DMS153 (cell line): Measurements from ENCODE around the gene PLA2G2F.

Experiments used
- DNase-seq: peaks from one replicate; lab custom pipeline; 2025; lab: John Stamatoyannopoulos, UW

PLA2G2F gene

GRCh38 chr1:20189664-20190063, 50.5 kb downstream of the PLA2G2F start:
- DNase-seq, result no peak

DNA sequence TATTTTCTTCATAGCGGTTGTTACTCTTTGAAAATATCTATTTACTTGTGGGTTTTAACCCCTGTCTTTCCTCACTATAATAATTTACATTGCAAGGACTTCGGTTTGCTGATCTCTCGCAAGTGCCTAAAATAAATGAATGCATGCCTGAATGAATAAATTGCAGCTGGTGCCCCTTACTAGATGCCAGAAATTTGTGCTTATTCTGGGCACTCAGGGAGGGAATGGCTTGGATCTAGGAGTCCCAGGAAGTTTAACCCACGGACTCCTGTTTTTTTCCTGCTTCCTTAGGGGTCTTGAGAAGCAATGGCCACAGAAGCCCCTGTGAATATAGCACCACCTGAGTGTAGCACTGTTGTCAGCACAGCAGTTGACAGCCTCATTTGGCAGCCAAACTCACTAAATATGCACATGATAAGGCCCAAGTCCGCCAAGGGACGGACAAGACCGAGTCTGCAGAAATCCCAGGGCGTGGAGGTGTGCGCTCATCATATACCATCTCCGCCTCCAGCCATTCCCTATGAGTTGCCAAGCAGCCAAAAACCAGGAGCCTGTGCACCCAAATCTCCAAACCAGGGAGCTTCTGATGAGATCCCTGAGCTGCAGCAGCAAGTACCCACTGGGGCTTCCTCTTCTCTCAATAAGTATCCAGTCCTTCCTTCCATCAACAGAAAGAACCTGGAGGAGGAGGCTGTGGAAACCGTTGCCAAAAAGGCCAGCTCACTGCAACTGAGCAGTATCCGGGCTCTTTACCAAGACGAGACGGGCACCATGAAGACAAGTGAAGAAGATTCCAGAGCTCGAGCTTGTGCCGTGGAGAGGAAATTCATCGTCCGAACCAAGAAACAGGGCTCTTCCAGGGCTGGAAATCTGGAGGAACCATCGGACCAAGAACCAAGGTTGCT, 51.4 kb downstream of the PLA2G2F start:
- no peak for DNase-seq

DNA sequence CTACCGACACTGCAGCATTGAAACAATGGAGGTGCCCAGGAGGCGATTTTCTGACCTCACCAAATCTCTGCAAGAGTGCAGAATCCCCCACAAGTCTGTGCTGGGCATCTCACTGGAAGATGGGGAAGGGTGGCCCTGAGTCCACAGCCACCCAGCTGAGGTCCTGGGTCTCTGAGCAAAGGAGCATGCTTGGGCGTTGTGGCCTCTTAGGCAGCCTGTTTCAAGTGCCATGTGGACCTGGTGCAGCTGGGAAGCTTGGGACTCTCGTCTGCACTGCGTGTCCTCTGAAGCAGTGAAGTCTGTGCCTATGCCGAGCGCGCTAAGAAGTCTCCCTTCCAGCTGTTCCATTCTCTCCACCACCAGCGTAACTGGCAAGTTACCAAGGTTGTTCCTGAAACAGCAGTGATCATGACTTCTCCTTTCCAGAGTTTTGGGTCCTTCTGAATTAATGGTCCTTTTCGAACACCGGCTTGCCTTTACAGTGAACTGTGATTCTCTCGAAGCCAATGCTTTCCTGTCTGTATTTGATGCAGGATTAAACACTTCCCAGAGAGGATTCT, 52.2 kb downstream of the PLA2G2F start:
- no peak for DNase-seq

DNA sequence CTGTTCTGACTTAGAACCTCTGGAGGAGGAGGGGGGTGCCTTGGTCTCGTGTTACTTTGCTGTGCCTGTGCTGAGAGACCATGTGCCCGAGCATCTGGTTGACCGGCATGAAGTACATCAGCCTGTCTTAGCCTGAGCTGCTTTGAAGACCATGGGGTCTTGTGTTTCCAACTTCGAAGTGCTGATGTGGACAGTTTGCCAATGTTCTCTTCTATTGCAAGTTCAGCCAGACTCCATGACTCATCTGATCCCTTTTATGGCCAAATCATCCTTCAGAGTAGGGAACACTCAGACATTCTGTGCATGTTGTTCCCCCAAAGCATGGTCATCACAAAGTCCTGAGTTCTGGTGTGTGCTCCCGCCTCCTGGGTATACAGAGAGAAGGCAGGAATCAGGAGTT, 53.2 kb downstream of the PLA2G2F start:
- no peak for DNase-seq

DNA sequence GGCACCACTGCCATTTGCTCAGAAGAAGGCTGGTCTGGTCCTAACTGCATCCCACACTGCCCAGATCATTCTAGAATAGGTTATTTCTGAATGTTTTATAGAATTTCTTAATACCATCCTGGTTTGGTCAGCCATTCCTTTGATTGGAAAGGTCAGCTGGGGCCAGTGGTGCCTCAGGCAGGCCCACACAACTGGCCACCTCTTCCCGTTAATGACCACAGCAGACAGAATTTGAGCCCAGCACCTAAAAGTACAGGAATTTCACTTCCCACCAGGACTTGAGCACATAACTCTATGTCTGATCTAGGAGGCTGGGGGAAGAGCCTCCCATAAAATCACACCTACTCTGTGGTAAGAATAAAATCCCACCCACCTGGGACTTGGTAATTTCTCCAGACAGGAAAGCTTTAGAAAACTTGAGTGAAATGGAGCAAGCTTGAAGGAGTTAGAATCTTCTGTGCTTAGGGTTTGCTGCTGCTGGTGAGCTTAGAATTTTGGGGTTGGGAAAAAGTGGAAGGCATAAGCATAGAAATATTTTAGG, 53.8 kb downstream of the PLA2G2F start:
- no peak for DNase-seq

DNA sequence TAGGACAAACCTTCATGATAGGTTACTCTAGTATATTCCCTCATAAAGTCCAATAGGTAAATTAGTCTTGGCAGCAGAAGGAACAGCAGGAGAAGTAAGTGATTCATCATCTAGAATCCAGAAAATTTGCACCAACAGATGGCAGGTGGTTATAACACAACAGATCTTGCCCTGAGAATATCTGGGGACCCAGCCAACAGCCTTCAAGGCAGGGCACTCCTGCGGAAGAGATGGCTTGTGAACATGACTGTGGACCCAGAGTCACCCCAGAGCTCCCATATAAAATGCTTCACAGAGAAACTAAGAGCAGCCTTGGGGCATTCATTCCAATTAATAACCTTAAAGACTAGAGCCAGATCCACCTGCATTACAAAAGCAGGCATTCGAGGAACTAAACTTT, 55.1 kb downstream of the PLA2G2F start:
- no peak for DNase-seq

GRCh38 chr1:20194757-20195461, 55.8 kb downstream of the PLA2G2F start:
- peak; percentile 33 for DNase-seq

DNA sequence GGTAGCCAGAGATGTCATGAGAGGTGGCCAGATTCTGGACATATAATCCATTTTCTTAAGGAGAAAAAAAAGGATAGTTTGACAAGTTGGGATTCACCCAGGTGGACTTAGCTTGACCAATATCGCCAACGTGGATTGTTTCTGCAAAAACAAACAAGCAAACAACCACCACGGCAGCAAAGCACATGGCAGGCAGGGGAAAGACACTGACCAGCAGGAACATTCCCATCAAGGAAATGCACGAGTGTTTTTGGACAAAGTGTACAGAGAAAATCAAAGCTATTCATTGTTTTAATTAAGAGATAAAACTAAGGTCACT, 56.3 kb downstream of the PLA2G2F start:
- DNase-seq, result no peak

GRCh38 chr1:20197329-20197791, 58.2 kb downstream of the PLA2G2F start:
- DNase-seq, result no peak

- no peak for DNase-seq
These were observed 59.2 kb downstream of the PLA2G2F start for GRCh38 chr1:20198296-20198695.

DNA sequence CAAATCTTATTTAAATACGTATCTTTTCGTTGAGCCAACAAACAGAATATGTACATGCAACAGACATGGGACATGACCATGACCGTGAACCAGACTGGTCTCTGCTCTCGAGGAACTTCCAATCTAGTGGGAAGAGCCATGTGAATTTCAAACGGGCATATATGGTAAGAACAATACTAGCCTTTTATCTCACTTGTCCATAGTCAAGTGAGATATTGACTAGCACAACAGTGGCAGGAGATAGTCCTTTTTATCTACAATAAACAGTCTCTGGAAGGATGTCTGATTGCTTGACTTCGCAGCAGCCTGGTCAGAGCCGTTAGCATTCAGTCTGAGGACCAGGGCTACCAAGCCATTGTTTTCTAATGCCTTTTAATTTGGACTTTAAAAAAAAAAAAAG, 59.8 kb downstream of the PLA2G2F start:
- DNase-seq, result no peak

DNA sequence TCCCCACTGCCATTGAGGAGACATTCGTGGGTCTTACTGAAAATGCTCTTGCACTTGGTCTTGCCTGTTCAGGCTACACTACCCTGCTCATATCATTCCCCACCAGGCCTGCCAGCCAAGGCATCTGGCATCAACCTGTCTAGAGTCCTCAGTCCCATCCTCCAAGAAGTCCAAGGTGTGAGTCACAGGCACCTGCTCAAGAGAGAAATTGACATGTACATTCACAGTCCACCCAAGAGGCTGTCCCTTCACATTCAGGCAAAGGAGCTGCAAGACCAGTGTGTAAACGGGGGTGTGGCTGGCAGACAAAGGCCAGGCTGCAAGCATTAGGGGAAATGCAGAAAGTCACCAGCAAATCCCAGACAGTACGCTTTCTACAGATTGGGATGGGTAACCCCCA, 60.3 kb downstream of the PLA2G2F start:
- peak; percentile 43 for DNase-seq

DNA sequence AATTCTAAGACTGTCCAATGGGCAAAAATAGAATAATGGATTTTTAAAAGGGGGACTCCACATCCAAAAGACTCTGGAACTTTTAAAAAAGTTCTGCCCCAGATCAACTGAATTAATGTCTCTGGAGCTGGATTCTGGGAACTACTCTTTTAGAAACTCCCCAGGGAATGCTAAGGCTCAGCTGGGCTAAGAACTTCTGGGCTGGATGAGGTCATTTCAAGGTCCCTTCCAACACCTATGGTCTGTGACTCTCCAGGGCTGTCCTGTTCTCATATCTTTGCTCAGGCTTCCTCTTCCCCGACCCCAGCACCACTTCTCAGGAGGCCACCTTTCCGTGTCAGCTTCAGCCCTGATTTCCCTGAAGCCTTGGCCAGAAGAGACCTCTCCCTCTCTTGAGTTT, 60.7 kb downstream of the PLA2G2F start:
- DNase-seq, result no peak
